Suprapubic skin (tissue), 2 donors: ENCODE results near the gene NKX2-3.

Source experiments
- EP300 ChIP-seq: sonication (generic); formaldehyde crosslinking; IDR thresholded peaks from one replicate; pipeline ENCODE4 v1.6.1; 2017; ENCODE audit warnings: antibody characterized with exemption
- POLR2A ChIP-seq, 2 donors: fragments of 450-650 bp; IDR thresholded peaks; one replicate each; pipeline ENCODE4 v1.6.1; 2017; ENCODE audit warnings: antibody characterized with exemption in 2 of 2, mild to moderate bottlenecking in 2 of 2, moderate library complexity in 2 of 2

GRCh38 chr10:99539120-99539519 lies 6.4 kb downstream of the NKX2-3 start:
- TF ChIP-seq EP300 = no peak
- no peak for TF ChIP-seq POLR2A (IDR thresholded peaks at IDR 0.05)
